GM10266 (cell line): ENCODE measurements around the gene OR5C1.

Experiments
- DNase-seq: peaks from one replicate; pipeline ENCODE4 v3.0.0; 2012; ENCODE audit errors: extremely low spot score
- CTCF ChIP-seq: IDR thresholded peaks from 2 replicates; pipeline ENCODE4 v1.5.1; 2012; ENCODE audit warnings: mild to moderate bottlenecking, low read depth; ENCODE audit not compliant: control insufficient read depth, insufficient read depth; ENCODE audit errors: missing control alignments

OR5C1 gene

GRCh38 chr9:122814545-122814944 lies 25.8 kb downstream of the OR5C1 start:
- DNase-seq, result no peak
- TF ChIP-seq CTCF, result no peak

- DNase-seq, result no peak
- TF ChIP-seq CTCF, result no peak
Observed at GRCh38 chr9:122815544-122815943, 26.8 kb downstream of the OR5C1 start.

GRCh38 chr9:122816163-122816867 lies 27.6 kb downstream of the OR5C1 start:
- DNase-seq, result no peak
- no peak for TF ChIP-seq CTCF

GRCh38 chr9:122819326-122819725 lies 30.6 kb downstream of the OR5C1 start:
- no peak for TF ChIP-seq CTCF
- no peak for DNase-seq

- no peak for TF ChIP-seq CTCF
- no peak for DNase-seq
Observed at GRCh38 chr9:122819791-122820489, 31.2 kb downstream of the OR5C1 start.

GRCh38 chr9:122820490-122820845 lies 31.7 kb downstream of the OR5C1 start:
- TF ChIP-seq CTCF, result no peak
- no peak for DNase-seq

GRCh38 chr9:122821278-122821943 lies 32.7 kb downstream of the OR5C1 start:
- no peak for TF ChIP-seq CTCF
- no peak for DNase-seq
